HG03039 (cell line): Measurements from ENCODE around the gene GFPT2.

Source experiments
- ATAC-seq: cut with Tn5 transposase; IDR thresholded peaks from one replicate; pipeline ENCODE4 v1.9.1; 2021; ENCODE audit warnings: mild to moderate bottlenecking, moderate library complexity; ENCODE audit not compliant: unreplicated experiment

The GFPT2 gene

GRCh38 chr5:180289966-180290365 is 63.2 kb downstream of the GFPT2 start:
- no peak for ATAC-seq

- no peak for ATAC-seq
These were observed 63.7 kb downstream of the GFPT2 start for GRCh38 chr5:180289433-180289832.

GRCh38 chr5:180287868-180288267 is 65.3 kb downstream of the GFPT2 start:
- ATAC-seq: no peak

GRCh38 chr5:180287404-180287803 is 65.7 kb downstream of the GFPT2 start:
- no peak for ATAC-seq

- ATAC-seq: no peak
These were observed 69.0 kb downstream of the GFPT2 start for GRCh38 chr5:180284149-180284548.

- no peak for ATAC-seq
These were observed 70.0 kb downstream of the GFPT2 start for GRCh38 chr5:180283026-180283615.

- ATAC-seq: no peak
These were observed 70.9 kb downstream of the GFPT2 start for GRCh38 chr5:180282281-180282680.

- no peak for ATAC-seq
These were observed 71.4 kb downstream of the GFPT2 start for GRCh38 chr5:180281706-180282105.

- ATAC-seq: no peak
These were observed 78.4 kb downstream of the GFPT2 start for GRCh38 chr5:180274695-180275094.

GRCh38 chr5:180271221-180271620 is 81.9 kb downstream of the GFPT2 start:
- no peak for ATAC-seq

GRCh38 chr5:180259260-180259611 is 93.9 kb downstream of the GFPT2 start:
- no peak for ATAC-seq

- ATAC-seq: no peak
These were observed 99.9 kb downstream of the GFPT2 start for GRCh38 chr5:180253036-180253824.

- ATAC-seq: no peak
These were observed 101.2 kb downstream of the GFPT2 start for GRCh38 chr5:180251887-180252286.

GRCh38 chr5:180251141-180251540 is 102.0 kb downstream of the GFPT2 start:
- ATAC-seq: no peak
